PC-3 (cell line): ENCODE results near the gene HOXA10. TPM values are rescaled to one million over a fixed set of nuclear protein-coding genes. Genes with fewer than 3 reads are reported as not detected.

ENCODE experiments used
- ATAC-seq: fragments of 200-7000 bp; cut with Tn5 transposase; 2 replicates; pipeline ENCODE4 v1.9.1; 2020; ENCODE audit warnings: mild to moderate bottlenecking, moderate library complexity
- BruUV-seq: library from RNA; stranded (reverse); fragments of 400-500 nt; replicated peaks from 2 replicates; lab custom pipeline; 2021; lab: Mats Ljungman, UMichigan
- CTCF ChIA-PET: fragments of 300-600 bp; sonication (Branson Sonifier 250); formaldehyde crosslinking; loops from one replicate; lab custom pipeline; 2022; ENCODE audit warnings: antibody characterized with exemption; lab: Charles Lee
- POLR2A ChIA-PET: fragments of 300-600 bp; sonication (Branson Sonifier 250); formaldehyde crosslinking; loops from one replicate; lab custom pipeline; 2022; ENCODE audit warnings: antibody characterized with exemption; ENCODE audit not compliant: unreplicated experiment; lab: Charles Lee
- DNase-seq: peaks from one replicate; pipeline ENCODE4 v3.0.0-alpha.2; 2015
- H2AFZ ChIP-seq: fragments of 300-600 bp; sonication (generic); 2 replicates; pipeline ENCODE4 v1.6.0; 2016; ENCODE audit warnings: antibody characterized with exemption, low read length
- H3F3A ChIP-seq: fragments of 300-600 bp; sonication (generic); one replicate; pipeline ENCODE4 v1.6.0; 2017; ENCODE audit warnings: antibody characterized with exemption, low read length, control low read depth, mild to moderate bottlenecking; ENCODE audit not compliant: unreplicated experiment
- H3K27ac ChIP-seq: fragments of 300-600 bp; sonication (generic); 2 replicates; pipeline ENCODE4 v1.5.1; 2016; ENCODE audit warnings: mild to moderate bottlenecking, low read length
- H3K27me3 ChIP-seq: fragments of 300-600 bp; sonication (generic); 2 replicates; pipeline ENCODE4 v1.6.1; 2016; ENCODE audit warnings: low read length, mixed read lengths
- H3K36me3 ChIP-seq: fragments of 300-600 bp; sonication (generic); 2 replicates; pipeline ENCODE4 v1.6.1; 2016; ENCODE audit warnings: low read depth, mixed run types, low read length, mixed read lengths
- H3K4me1 ChIP-seq: fragments of 300-600 bp; sonication (generic); 2 replicates; pipeline ENCODE4 v1.5.1; 2016; ENCODE audit warnings: low read length; ENCODE audit not compliant: insufficient read depth
- H3K4me2 ChIP-seq: fragments of 300-600 bp; sonication (generic); 2 replicates; pipeline ENCODE4 v1.6.0; 2016; ENCODE audit warnings: low read length
- H3K4me3 ChIP-seq: fragments of 300-600 bp; sonication (generic); 2 replicates; pipeline ENCODE4 v1.5.1; 2016; ENCODE audit warnings: mild to moderate bottlenecking, low read length, mixed read lengths
- H3K79me2 ChIP-seq: fragments of 300-600 bp; sonication (generic); 2 replicates; pipeline ENCODE4 v1.6.1; 2017; ENCODE audit warnings: low read length, mixed read lengths
- H3K9ac ChIP-seq: fragments of 300-600 bp; sonication (generic); 2 replicates; pipeline ENCODE4 v1.6.0; 2016; ENCODE audit warnings: mild to moderate bottlenecking, low read length
- H3K9me2 ChIP-seq: fragments of 300-600 bp; sonication (generic); replicated peaks from 2 replicates; pipeline ENCODE4 v1.6.1; 2016; ENCODE audit warnings: mixed run types, low read length, mixed read lengths
- H3K9me3 ChIP-seq: fragments of 300-600 bp; sonication (generic); 2 replicates; pipeline ENCODE4 v1.6.1; 2016; ENCODE audit warnings: low read length, mixed read lengths
- H4K20me1 ChIP-seq: fragments of 300-600 bp; sonication (generic); 2 replicates; pipeline ENCODE4 v1.6.1; 2016; ENCODE audit warnings: low read length, mixed read lengths
- CTCF ChIP-seq: fragments of 300-600 bp; sonication (generic); conservative IDR thresholded peaks from 2 replicates; pipeline ENCODE4 v1.5.1; 2017; ENCODE audit warnings: antibody characterized with exemption, low read depth, mild to moderate bottlenecking, low read length
- EZH2 ChIP-seq: fragments of 300-600 bp; sonication (generic); IDR thresholded peaks from one replicate; pipeline ENCODE4 v1.6.1; 2017; ENCODE audit warnings: antibody characterized with exemption, mild to moderate bottlenecking, low read length; ENCODE audit not compliant: unreplicated experiment
- EZH2phosphoT487 ChIP-seq: fragments of 300-600 bp; sonication (generic); IDR thresholded peaks from 2 replicates; pipeline ENCODE4 v1.6.1; 2018; ENCODE audit warnings: mild to moderate bottlenecking, antibody characterized with exemption, low read length, borderline replicate concordance
- intact Hi-C: fragments of 100-400 bp; cut with micrococcal nuclease; formaldehyde crosslinking; loops from 2 replicates; pipeline ENCODE4 v1.9.0; 2023
- total RNA-seq: library from RNA; depleted of rRNA; stranded (reverse); fragments of >200 nt; gene quantifications from 2 replicates; pipeline ENCODE4 v1.2.3, GENCODE V29; 2014

HOXA10 gene
- total RNA-seq, 1 experiment from 2014 or later = 46.1 TPM

- Histone ChIP-seq H2AFZ (peak overlapping the region; percentile 74), H3K4me2 (peak overlapping the region; percentile 92), H3K9ac (peak overlapping the region; percentile 73), H3K79me2 (peaks cover 53% of the 10 kb centered on the region), H3K4me1 (peaks cover 28% of the 10 kb centered on the region), H3F3A (no peaks in the 10 kb centered on the region), H3K27me3 (no peaks in the 10 kb centered on the region), H3K4me3 (peak overlapping the region; percentile 78), H3K27ac (peak overlapping the region; percentile 84), H3K9me3 (no peaks in the 10 kb centered on the region), H3K36me3 (no peaks in the 10 kb centered on the region), H3K9me2 (no peaks in the 10 kb centered on the region), H4K20me1 (no peaks in the 10 kb centered on the region)
- intact Hi-C loops = loop anchor here (1.0 kb wide), 1 partner anchor 54 kb away; no protein-coding TSS in a partner anchor
- ChIA-PET CTCF (interaction anchor here (1.6 kb wide), 1 partner anchor 8 kb away, joined by 12 read pairs; no protein-coding TSS in a partner anchor), POLR2A (interaction anchor here (0.6 kb wide), 2 partner anchors 36 to 603 kb away, joined by 3 read pairs; no protein-coding TSS in a partner anchor)
- BruUV-seq = no TSS peak
- TF ChIP-seq CTCF (no peak), EZH2 (no peak), EZH2phosphoT487 (no peak)
- DNase-seq (no peak), ATAC-seq (no peak)
Observed at GRCh38 chr7:27152816-27153442, 21.2 kb downstream of the HOXA10 start.

GRCh38 chr7:27151931-27152815 is 21.9 kb downstream of the HOXA10 start, which contains the start of gene HOXA3:
TSS of gene HOXA3 (minus strand) at chr7:27152583. CDS start at chr7:27110640, 41,943 bp downstream.
- Histone ChIP-seq H3K79me2 (peaks cover 58% of the 10 kb centered on the region), H3K36me3 (no peaks in the 10 kb centered on the region), H4K20me1 (no peaks in the 10 kb centered on the region), H3K4me3 (peak within 1 kb of the TSS; percentile 78), H3K9me3 (no peaks in the 10 kb centered on the region), H3K4me1 (peaks cover 33% of the 10 kb centered on the region), H3K4me2 (peak within 1 kb of the TSS; percentile 92), H3K9me2 (no peaks in the 10 kb centered on the region), H3K27ac (peak within 1 kb of the TSS; percentile 84), H3F3A (no peaks in the 10 kb centered on the region), H3K9ac (peak within 1 kb of the TSS; percentile 73), H2AFZ (peak within 1 kb of the TSS; percentile 74), H3K27me3 (no peaks in the 10 kb centered on the region)
- DNase-seq = peak; percentile 72
- intact Hi-C loops = loop anchor here (1.0 to 2.0 kb wide), 2 partner anchors 53 to 297 kb away; no protein-coding TSS in a partner anchor
- TF ChIP-seq CTCF (no peak), EZH2 (no peak), EZH2phosphoT487 (no peak)
- ChIA-PET POLR2A (interaction anchor here (0.5 to 1.2 kb wide), 6 partner anchors 9 to 603 kb away, joined by 3 to 12 read pairs (median 3); no protein-coding TSS in a partner anchor), CTCF (interaction anchor here (0.5 to 1.6 kb wide), 3 partner anchors 9 to 769 kb away, joined by 3 to 12 read pairs (median 7); no protein-coding TSS in a partner anchor)
- ATAC-seq = peak; percentile 4
- TSS peak; percentile 35 for BruUV-seq
